HG03439 (cell line): ENCODE results near the gene DNAJC21.
"Not testable (repeated sequence)": the region's sequence is repeated elsewhere in the genome, so short reads cannot be mapped to it uniquely, and the experiment has no call there.

Source experiments
- ATAC-seq: cut with Tn5 transposase; IDR thresholded peaks from one replicate; pipeline ENCODE4 v1.9.1; 2021; ENCODE audit warnings: mild to moderate bottlenecking, moderate library complexity; ENCODE audit not compliant: unreplicated experiment

DNAJC21 gene

GRCh38 chr5:34923256-34923655 lies 6.1 kb upstream of the DNAJC21 start:
- not testable (repeated sequence) for ATAC-seq

GRCh38 chr5:34923694-34924461 lies 5.5 kb upstream of the DNAJC21 start:
- peak; percentile 63 for ATAC-seq

GRCh38 chr5:34924462-34924765 lies 4.9 kb upstream of the DNAJC21 start:
- no peak for ATAC-seq

GRCh38 chr5:34926318-34926888 lies 3.0 kb upstream of the DNAJC21 start:
- ATAC-seq, result no peak

GRCh38 chr5:34927785-34928184 lies 1.6 kb upstream of the DNAJC21 start:
- ATAC-seq, result no peak

- ATAC-seq, result no peak
Measured at GRCh38 chr5:34928267-34928666, 1.1 kb upstream of the DNAJC21 start.

- peak; percentile 76 for ATAC-seq
Measured at GRCh38 chr5:34929720-34930461, 532 bp downstream of the DNAJC21 start.

GRCh38 chr5:34930462-34930844 lies 1.1 kb downstream of the DNAJC21 start:
- no peak for ATAC-seq

GRCh38 chr5:34930870-34931269 lies 1.5 kb downstream of the DNAJC21 start:
- ATAC-seq, result no peak

- no peak for ATAC-seq
Measured at GRCh38 chr5:34932947-34933346, 3.6 kb downstream of the DNAJC21 start.

GRCh38 chr5:34941936-34942335 lies 12.6 kb downstream of the DNAJC21 start:
- no peak for ATAC-seq

- no peak for ATAC-seq
Measured at GRCh38 chr5:34944044-34944443, 14.7 kb downstream of the DNAJC21 start.

- no peak for ATAC-seq
Measured at GRCh38 chr5:34944460-34945047, 15.2 kb downstream of the DNAJC21 start.

- no peak for ATAC-seq
Measured at GRCh38 chr5:34957321-34957720, 28.0 kb downstream of the DNAJC21 start.

- no peak for ATAC-seq
Measured at GRCh38 chr5:34957857-34958690, 28.7 kb downstream of the DNAJC21 start.

GRCh38 chr5:34959323-34959722 lies 30.0 kb downstream of the DNAJC21 start:
- peak; percentile 89 for ATAC-seq

- ATAC-seq, result no peak
Measured at GRCh38 chr5:34967540-34967939, 38.2 kb downstream of the DNAJC21 start.

- no peak for ATAC-seq
Measured at GRCh38 chr5:34968258-34968657, 38.9 kb downstream of the DNAJC21 start.

GRCh38 chr5:34970552-34970951 lies 41.2 kb downstream of the DNAJC21 start:
- no peak for ATAC-seq

GRCh38 chr5:34971655-34972054 lies 42.3 kb downstream of the DNAJC21 start:
- not testable (repeated sequence) for ATAC-seq

GRCh38 chr5:34976347-34976746 lies 47.0 kb downstream of the DNAJC21 start:
- no peak for ATAC-seq
